ENCODE results near the gene KLC3. TPM values are rescaled to one million over a fixed set of nuclear protein-coding genes. Genes with fewer than 3 reads are reported as not detected.

The KLC3 gene
- total RNA-seq, 1 experiment from 2014 or later: 4.8 TPM

GRCh38 chr19:45340899-45341453, 426 bp downstream of the KLC3 start:
- no peak overlapping the region for H4K5ac ChIP-seq (ENCODE audit: insufficient read length, low read depth, low read length)
- peak overlapping the region; percentile 42 for H3K4me2 ChIP-seq (ENCODE audit: insufficient read depth, insufficient read length, low read length)
- H3K9ac ChIP-seq (ENCODE audit: extremely low read depth, insufficient read length, low read length): no peak overlapping the region
- H3K23me2 ChIP-seq (ENCODE audit: insufficient read length, low read depth, low read length, poor library complexity, severe bottlenecking): peaks cover 12% of the 10 kb centered on the region
- H3K9me3 ChIP-seq (ENCODE audit: control insufficient read depth, low read depth, low read length): no peaks in the 10 kb centered on the region
- no peak overlapping the region for H3K18ac ChIP-seq (ENCODE audit: insufficient read length, low read depth, low read length)
- no peak for TF ChIP-seq CTCF (conservative IDR thresholded peaks at IDR 0.05)
- no peak overlapping the region for H2AK5ac ChIP-seq (ENCODE audit: insufficient read length, low read length)
- Mint-ChIP-seq H3K27ac (no peak overlapping the region), H3K9me3 (no peaks in the 10 kb centered on the region; a peak in 2 of 5 replicates), H3K27me3 (ENCODE audit: low read depth) (peaks cover 28% of the 10 kb centered on the region), H3K4me1 (peaks cover 3 to 15% of the 10 kb centered on the region in 2 experiments; a peak in 3 of 4 replicates), H3K4me3 (no peak overlapping the region), H3K36me3 (ENCODE audit: insufficient read depth in 1 of 3, low read depth in 3 of 3) (no peaks in the 10 kb centered on the region)
- DNase-seq: peak; percentile 51
- H4K20me1 ChIP-seq (ENCODE audit: control insufficient read depth, insufficient read depth, insufficient read length): peaks cover 2% of the 10 kb centered on the region
- no peaks in the 10 kb centered on the region for H3K79me2 ChIP-seq (ENCODE audit: insufficient read depth, low read length)
- no CpG with 5 or more reads among the region's 25 CpGs for WGBS (ENCODE audit: extremely low coverage, insufficient read length, low lambda C conversion rate)
- no peak overlapping the region for H2BK120ac ChIP-seq (ENCODE audit: low read depth, low read length, poor library complexity, severe bottlenecking)
- no peak overlapping the region for H3K27ac ChIP-seq (ENCODE audit: insufficient read length, low read depth, low read length)
- no peaks in the 10 kb centered on the region for H3K79me1 ChIP-seq (ENCODE audit: insufficient read depth, low read depth, low read length, poor library complexity, severe bottlenecking)
- H3K4me1 ChIP-seq (ENCODE audit: insufficient read depth, low read length): 0 out of 2 replicates have a peak, but pooled peaks cover 2% of the 10 kb centered on the region
- H2AFZ ChIP-seq (ENCODE audit: low read length): no peak overlapping the region
- no peak overlapping the region for H2BK15ac ChIP-seq (ENCODE audit: low read depth, low read length)
- H3T11ph ChIP-seq (ENCODE audit: low read length): no peak overlapping the region
- H4K8ac ChIP-seq (replicated peaks; ENCODE audit: insufficient read length, low read depth, low read length): no peak overlapping the region
- H3K27me3 ChIP-seq (ENCODE audit: insufficient read depth, low read length): peaks cover 4% of the 10 kb centered on the region
- H2BK20ac ChIP-seq (ENCODE audit: low read depth, low read length, poor library complexity, severe bottlenecking): no peak overlapping the region
- no peak overlapping the region for H3K23ac ChIP-seq (ENCODE audit: insufficient read length, low read depth, low read length)
- no peak overlapping the region for H3K4ac ChIP-seq (ENCODE audit: low read depth, low read length)
- H3K14ac ChIP-seq (ENCODE audit: insufficient read depth, low read length): no peak overlapping the region; the same call in 1 of the 2 replicates
- H4K91ac ChIP-seq (ENCODE audit: insufficient read length, low read depth, low read length): no peak overlapping the region
- H2BK5ac ChIP-seq (ENCODE audit: insufficient read length, low read length): no peak overlapping the region
- H2BK12ac ChIP-seq (ENCODE audit: insufficient read length, low read depth, low read length): no peak overlapping the region
- H3K56ac ChIP-seq (ENCODE audit: insufficient read length, low read depth, low read length): no peak overlapping the region

All from H9 (cell line).